Glomerular visceral epithelial cell (primary cell): ENCODE results near the gene GK2.

Source experiments
- DNase-seq: peaks from one replicate; pipeline ENCODE4 v3.0.0-alpha.2; 2016; ENCODE audit errors: extremely low spot score

The GK2 gene

DNA sequence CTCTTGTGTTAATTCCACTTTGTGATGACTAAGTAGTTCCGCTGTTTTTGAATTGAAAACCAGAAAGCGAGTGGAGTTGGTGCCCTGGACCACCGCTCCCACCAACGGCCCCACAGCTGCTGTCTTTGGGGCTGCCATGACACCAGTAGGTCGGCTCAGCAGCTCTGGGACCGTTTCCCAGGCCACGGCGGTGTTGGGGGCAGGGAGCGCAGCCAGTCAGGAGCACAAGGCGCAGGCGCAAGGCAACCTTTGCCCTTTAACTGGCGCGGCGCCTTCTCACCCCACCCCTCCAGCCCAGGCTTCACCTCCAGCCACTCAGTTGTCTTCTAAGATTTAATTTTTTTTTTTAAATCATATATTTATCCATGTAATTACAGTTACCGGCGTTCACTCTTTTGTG lies at the start of gene GK2:
Gene GK2, minus strand, starts transcription at position 166 of the 400 bp plus-strand sequence. Its CDS starts 28 bp downstream, at position 138.
- DNase-seq, result no peak

DNA sequence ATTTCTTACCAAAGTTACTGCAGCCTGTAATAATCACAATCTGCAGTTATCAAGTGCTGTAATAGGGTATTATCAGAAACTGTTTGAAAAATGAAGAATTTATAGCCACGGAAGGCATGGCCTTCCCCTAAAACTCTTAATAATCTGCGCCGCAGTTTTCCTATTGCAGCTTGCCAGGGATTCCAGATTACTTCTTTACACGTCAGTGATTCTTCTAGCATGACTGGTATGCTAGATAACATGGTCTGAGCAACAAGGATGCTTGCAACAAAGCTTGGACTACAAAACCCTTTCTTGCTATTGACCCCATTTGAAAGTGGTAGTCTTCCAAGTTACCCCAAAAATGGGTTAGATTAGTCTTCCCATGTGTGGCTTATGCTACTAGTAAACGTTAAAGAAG lies 47.2 kb upstream of the GK2 start:
- no peak for DNase-seq

DNA sequence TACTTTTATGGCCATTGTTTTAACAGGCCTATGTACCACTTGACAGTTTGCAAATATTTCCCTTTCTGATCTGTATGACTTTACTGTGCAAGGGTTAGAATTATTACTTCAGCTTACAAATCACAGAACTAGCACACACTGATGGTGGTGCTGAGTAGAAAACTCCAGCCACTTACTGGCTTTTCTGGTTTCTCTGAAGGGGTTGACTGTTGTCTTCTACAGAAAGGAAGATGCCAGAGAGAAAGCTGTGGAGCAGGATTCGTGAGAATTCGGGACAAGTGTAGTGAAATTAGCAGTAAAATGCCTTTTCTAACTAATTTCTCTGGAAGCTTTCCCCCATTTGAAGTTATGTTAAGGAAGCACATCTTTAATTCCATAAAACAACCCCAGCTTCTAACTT lies 46.6 kb upstream of the GK2 start:
- no peak for DNase-seq

DNA sequence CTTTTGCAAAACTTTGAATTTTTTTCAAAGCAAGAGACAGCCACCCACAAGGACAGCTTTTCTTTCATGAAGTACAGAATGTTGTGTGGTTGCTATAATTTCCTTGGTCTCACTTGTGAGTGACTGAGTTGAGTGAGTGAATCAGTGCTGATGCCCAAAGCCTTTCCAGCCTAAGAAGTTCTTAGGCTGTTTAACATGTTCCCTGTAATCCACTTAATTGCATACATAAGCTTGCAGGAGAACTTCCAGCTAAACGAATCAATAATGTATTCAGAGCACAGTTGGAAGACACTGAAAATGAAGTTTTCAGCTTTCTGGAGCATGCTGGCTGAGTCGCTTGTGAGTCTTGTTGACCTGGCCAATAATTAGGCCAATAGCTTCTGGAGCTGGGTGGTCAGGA lies 42.0 kb upstream of the GK2 start:
- no peak for DNase-seq

DNA sequence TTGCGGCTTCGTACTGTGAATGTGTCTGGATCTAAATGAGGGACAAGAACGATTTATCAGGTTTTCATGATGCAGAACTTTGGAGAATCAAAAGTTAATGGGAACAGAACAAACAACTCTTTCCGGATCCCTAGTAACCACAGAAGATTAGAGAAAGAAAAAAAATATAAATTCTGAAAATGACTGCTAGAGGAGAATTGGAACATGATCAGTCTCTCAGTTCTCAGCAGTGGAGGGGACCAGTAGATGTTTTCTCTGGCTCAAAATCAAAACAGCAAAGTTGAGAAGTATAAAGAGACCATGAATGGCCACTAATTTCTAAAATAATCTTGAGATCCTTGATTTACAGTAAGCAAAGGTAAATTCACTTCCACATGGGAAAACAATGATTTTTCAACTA lies 38.1 kb upstream of the GK2 start:
- DNase-seq, result no peak

DNA sequence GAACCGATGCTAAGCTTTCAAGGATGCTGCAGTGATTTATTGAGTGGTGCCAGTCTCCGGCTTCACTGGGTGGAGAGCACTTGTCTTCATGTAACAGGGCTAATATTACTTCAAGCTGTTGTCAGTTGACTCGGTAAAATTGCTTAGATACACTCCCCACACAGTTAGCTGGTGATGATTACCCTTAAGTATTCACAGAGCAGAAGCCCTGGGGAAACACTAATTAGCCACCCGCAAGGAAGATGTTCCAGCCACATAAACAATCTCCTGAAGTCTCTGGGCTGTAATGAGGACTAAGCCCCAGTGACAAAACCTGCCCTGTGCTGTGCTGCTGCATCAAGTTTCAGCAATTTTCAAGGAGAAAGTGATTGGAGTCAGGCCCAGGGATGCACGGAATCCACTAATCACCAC lies 37.3 kb upstream of the GK2 start:
- no peak for DNase-seq

DNA sequence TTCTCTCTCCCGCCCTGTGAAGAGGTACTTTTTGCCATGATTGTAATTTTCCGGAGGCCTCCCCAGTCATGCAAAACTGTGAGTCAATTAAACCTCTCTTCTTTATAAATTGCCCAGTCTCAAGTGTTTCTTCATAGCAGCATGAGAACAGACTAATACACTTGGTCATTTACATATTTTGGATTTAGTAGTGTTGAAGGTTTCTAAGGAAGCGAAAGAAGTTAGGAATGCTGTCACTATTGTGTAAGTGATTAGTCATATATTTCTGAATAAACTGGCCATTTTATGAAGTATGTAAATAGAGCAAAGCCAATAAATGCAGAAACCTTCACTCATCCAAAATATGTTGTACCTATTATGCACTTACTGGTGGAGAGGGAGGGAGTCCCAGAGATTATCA lies 34.4 kb upstream of the GK2 start:
- DNase-seq, result no peak

DNA sequence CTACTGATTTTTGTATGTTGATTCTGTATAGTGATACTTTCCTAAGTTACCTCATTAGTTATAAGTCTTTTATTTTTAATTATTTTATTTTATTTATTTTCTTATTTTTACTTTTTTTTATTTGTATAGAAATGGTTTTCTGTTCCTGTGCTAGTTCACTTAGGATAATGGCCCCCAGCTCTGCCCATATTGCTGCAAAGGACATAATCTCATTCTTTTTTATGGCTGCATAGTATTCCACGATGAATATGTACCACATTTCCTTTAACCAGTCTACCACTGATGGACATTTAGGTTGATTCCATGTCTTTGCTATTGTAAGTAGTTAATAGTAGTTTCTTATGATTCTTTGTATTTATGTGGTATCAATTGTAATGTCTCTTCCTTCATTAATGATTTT lies 31.5 kb upstream of the GK2 start:
- DNase-seq, result no peak

DNA sequence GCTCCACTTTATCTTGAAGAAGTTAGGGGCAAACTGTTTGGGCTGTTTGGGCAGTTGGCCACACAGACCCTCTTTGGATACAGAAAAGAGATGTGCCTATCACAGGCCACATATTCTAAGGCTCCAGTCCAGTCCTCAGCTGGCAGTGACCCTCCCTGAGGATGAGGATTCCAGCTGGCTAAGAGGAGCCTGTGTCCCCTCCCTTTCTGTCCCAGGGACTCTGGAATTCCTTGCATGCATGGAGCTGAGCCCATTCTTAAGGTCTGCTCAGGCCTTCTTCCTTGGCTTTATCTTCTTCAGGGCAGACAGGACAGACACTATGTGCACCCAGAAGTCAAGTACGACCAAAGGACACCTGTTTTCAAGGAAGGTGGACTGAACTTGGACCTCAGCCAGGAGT lies 23.8 kb upstream of the GK2 start:
- no peak for DNase-seq

DNA sequence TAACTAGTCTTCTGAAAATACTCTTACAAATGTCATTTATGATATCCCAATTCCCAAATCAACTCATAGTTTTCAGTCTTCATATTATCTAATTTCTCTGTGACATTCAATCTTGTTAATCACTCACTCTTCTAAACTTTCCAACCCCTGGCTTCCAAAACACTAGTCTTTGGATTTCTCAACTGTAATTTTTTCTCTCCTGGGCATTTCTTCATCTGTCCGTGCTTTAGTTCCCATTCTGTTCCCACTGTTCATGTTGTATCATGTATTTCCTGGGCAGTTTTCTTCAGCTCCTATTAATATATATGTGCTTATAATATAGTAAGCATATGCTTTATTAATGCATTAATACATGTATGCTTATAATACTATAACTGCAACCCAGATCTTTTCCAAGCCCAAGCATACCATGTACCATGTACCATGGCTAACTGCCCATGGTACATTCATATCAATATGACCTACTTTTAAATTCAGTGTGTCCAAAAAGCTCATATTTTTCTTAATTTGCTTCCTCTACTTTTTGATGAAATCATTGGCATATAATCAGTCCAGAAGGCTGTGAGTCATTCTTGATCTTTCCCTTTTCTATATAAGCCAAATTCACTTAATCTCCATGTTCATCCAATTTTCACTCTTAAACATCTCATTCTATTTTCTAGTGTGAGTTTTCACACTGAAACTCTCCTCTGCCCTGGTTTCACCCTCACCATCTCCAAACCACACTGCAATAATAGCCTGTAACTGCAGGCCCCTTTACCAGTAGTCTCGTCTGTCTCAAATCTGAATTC lies 21.3 kb upstream of the GK2 start:
- no peak for DNase-seq

DNA sequence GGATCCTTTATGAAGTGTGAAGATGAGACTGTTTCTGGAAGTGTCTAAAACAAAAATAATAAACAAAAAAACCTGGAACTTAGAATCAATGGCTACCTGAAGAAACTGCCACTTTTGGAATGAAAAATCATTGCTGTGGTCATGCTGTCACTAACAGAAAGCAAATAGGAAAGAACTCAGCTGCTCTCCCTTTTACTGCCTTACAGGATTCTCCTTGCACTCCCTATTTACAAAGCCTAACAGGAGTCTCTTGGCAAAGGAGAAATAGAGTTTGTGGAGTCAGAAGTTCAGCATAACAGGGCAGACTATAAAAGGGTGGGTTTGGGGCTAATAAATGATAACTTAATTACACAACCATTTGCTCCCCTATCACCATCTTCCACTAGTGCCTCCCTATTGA lies 19.0 kb upstream of the GK2 start:
- DNase-seq, result no peak

DNA sequence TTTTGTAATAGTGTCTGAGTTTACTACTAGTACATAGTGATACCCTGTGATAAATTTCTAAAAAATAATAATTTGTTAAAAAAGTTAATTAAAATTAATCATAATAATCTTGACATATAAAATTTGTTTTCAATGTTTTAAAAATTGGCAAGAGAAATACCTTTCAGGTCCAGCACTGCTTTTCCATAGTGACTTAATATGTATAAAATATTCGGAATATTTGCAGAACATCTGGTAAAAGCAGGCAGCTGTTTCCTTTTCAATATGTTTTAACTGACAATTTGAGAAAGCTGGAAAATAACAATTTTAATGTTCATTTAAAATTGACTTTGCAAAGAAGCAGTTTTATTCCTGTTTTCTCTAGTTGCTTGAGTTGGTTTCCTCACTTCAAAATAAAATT lies 17.6 kb upstream of the GK2 start:
- no peak for DNase-seq

DNA sequence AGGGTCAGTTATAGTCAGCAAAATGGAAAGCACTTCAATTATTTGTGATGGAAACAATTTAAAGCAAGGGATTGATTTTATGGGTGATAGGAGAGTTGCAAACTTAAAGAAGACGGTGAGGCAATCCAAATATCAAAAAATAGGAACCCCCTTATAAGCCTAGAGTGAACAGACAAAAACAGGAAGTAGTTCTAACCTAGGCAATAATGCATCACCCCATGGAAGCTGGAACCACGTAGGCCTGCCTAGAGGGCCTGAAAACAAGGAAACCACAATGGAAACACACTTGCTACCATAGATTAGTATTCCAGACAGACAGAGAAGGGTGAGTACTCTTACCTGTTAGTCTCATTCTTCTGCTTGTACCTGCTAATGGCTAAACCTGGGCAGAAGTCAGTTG lies 13.5 kb upstream of the GK2 start:
- no peak for DNase-seq

DNA sequence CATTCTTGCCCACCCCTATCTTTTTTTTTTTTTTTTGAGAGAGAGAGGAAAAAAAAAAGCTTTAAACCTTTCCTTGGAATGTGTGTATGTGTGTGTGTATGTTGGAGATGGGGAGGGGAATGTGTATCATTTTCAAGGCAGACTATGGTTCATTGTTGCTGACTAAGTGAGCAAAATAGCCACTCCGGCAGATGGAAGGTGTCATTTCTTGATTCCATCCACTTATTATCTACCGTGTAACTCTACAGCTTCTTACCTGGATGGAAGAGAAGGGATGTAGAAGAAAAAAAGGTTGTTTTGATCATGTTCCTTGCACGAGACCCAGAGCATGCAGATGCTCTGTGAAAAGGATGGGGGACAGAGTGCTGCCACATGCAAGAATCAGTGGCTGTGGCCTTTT lies 5.9 kb upstream of the GK2 start:
- DNase-seq, result no peak

DNA sequence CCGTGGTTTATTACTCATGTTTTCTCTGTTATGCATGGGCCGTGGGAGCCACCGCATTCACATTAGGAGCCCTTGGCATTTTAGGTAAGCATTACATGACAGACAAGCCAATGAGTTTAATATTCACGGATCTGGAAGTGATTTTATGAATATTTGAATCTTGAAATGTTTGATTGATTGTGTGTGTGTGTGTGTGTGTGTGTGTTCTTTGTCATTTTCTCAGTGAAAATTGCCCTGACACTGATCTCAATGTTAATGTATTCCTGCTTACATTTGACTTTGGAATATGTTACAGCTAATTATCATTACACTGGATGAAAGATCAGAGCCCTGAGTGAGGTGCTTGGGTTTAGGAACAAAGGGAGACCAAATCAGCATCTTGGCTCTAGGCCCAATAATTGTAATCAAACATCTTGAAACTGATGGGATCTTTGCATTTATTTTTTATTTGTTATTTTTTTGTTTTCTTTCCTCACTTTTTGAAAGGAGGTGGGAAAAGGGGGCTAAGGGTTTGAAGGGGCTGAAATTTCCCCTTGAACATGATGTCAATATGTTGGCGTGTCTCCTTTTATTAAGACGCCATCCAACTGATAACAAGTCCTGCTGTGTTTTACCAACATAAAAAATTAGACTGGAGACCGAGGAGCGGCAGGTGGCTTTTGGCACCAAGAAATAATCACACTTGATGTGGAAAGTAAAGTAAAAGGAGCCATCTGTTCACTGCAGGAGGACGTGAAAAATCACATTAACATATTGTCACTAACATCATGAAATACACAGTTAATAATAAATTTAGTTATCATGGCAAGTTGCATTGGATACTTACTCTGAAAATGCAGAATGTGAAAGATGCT lies 5.2 kb upstream of the GK2 start:
- DNase-seq, result no peak

DNA sequence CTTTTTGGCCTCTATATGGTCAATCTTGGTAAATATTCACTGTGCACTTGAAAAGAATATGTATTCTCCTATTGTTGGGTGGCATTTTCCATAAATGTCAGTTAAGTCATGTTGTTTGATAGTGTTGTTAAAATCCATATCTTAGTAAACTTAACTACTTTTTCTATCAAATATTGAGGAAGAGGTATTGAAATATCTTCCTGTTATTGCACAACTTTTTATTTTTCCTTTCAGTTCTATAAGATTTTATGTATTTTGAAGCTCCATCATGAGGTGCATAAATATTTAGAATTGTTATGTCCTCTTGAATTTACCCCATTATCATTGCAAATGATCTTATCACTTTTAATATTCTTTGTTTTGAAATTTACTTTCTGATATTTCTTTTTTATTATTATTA lies 3.4 kb downstream of the GK2 start:
- no peak for DNase-seq

DNA sequence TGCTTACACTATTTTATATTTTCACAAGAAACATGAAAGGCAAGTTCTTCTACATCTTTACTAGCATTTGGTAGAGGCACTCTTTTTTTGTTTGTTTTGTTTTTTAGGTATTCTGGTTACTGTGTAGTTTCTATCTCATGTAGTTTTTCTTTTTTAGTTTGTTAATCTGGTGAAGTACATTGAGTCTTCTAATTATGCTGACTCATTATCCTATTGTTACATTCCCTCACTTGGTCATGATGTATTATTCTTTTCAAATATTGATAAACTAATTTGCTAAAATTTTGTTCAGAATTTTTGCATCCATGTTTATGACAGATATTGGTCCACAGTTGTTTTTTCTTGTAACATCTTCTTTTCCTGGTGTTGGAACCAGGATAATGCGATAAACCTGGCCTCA lies 4.7 kb downstream of the GK2 start:
- DNase-seq, result no peak

DNA sequence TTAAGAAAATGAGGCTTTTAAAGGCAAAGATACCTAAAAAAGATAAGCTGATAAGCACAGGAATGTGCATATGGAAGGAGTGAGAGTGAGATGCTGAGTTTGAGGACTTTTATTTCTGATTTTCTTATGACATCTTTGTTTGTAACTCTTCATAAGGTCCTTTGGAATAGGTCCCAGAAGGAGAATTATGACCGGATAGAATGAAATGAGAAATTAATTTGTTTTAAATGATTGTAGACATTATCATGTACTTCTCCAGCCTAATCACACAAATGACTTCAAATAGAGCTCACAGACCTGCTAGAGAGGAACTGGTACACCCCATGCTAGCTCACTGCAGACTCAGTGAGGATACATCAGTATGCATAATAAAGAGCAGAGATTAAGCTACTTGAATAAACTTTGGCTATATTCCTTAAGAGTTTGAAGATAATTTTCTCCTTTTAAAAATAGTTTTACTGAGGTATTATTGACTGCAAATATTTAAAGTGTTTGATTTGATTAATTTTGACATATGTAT lies 5.6 kb downstream of the GK2 start:
- DNase-seq, result no peak

DNA sequence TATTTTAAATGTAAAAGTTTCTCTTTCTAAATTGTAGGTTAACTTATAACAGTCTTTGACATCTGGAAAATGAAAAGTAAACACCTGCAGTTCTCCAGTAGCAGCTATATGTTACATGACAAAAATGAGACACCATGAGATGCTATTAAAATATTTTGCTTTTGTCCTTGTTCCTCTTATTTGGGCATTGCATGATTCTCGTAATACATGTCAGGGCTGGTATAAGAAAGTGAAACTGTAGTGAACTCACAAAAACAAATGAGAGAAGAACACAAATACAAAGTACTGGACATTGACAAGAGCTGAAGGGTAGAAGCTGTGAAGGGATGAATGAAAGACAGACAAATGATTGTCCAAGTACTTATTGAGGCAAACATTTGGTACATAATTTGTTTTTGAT lies 9.0 kb downstream of the GK2 start:
- DNase-seq, result no peak

DNA sequence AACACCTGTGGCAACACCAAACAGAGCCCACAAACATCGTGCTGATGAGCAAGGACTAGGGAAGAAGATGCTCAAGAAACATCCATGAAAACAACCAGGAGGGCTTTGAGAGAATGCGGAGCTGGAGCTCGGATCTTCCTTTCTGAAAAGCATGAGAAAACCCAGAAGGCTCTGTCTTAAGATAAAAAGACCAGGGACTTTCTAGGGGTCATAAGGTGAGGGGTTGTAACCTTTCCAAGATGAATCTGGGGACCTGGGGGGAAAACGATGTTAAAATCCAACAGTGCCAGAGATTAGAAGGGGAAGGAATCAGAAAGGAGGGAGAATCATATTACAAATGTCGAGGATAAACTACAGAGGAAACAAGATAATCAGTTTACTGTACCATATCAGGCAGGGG lies 10.1 kb downstream of the GK2 start:
- no peak for DNase-seq

DNA sequence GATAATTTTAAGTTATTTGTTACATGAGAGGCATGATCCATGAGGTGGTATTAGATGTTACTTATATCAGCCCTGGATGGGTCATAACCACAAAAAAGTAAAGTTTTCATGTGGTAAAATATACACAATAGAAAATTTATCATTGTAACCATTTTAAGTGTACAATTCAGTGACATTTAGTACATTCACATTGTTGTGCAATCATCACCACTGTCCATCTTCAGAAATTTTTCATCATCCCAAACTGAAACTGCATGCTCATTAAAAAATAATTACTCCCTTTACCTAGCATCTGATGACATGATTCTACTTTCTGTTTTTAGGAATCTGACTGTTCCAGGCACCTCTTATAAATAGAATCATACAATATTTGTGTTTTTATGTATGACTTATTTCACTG lies 11.2 kb downstream of the GK2 start:
- no peak for DNase-seq

DNA sequence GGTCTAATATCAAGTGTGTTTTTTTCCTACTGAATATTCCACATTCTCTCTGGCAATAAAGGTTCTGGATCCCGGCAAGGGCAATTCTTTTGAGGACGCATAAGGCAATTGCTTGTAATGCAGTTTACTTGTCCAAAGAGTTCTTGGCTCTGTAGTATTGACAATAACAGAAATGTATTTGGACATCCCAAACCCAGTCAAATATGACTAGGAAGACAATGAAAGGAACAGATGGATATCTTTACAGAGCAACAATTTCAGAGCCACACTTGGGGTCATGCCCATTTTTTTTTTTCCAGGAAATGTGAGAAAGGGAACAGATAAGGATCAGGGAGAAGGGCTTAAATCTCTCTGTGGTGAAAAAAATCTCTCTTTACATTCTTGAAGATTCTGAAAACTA lies 12.2 kb downstream of the GK2 start:
- DNase-seq, result no peak

DNA sequence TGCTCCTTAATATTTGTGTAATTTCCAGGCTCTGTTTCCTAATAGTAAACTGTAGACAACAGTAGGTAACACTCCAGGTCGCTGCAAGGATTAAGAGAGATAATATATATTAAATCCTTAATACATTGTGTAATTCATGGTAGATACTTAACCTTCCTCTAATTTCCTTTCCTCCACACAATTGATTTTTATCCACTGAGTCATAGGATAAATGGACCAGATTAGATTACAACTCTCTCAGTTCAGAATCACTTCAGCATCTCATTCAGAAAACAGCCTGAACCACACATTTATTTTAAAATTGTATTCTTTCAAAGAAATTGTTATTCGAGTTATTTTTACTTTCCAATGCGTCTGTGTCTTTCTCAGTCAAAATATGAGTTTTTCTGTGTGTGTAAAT lies 17.1 kb downstream of the GK2 start:
- DNase-seq, result no peak
